Measurements from ENCODE around the gene DMRTB1.

The DMRTB1 gene

DNA sequence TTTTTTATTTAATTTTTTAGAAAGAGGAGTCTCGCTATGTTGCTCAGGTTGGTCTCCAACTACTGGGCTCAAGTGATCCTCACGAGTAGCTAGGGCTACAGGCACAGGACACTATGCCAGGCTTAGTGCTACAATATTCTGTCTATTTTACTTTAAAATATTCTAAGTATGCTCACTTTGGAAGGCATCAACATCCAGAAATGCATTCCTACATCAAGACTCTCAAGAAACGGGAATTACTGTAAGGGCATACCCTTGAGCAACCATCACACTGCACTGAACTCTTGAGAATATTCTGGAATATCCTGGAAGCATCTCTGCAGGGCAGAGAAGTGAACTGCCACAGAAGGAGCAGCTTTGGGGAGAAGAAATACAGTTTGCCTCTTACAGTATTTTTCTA, 565 bp upstream of the DMRTB1 start:
- TF ChIP-seq, protein P1, sequence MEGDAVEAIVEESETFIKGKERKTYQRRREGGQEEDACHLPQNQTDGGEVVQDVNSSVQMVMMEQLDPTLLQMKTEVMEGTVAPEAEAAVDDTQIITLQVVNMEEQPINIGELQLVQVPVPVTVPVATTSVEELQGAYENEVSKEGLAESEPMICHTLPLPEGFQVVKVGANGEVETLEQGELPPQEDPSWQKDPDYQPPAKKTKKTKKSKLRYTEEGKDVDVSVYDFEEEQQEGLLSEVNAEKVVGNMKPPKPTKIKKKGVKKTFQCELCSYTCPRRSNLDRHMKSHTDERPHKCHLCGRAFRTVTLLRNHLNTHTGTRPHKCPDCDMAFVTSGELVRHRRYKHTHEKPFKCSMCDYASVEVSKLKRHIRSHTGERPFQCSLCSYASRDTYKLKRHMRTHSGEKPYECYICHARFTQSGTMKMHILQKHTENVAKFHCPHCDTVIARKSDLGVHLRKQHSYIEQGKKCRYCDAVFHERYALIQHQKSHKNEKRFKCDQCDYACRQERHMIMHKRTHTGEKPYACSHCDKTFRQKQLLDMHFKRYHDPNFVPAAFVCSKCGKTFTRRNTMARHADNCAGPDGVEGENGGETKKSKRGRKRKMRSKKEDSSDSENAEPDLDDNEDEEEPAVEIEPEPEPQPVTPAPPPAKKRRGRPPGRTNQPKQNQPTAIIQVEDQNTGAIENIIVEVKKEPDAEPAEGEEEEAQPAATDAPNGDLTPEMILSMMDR (IDR thresholded peaks at IDR 0.05; ENCODE audit: control insufficient read depth, extremely low read depth, insufficient read depth): no peak
- no peak overlapping the region for H3K4me3 ChIP-seq (ENCODE audit: low read depth, low read length)

DNA sequence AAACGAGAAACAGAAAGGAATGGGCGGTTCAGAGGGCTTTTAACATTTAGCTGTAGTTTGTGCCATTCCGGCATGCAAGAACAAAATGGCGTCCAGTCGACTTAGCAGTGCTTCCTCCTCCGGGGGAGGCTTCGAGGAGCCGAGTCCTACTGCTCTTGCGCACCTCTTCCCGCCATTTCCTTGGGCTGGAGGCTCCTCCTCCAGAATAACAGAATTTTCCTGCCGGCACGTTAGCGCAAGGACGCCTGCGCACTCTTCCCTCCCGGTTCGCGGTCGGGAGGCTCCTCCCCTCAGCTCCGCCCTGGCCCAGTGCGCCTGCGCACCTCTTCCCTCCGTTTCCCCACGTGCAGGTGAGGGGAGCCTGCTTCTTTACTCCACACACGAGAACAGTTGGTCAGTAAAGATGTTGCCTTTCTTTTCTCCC, 1.0 kb downstream of the DMRTB1 start:
- TF ChIP-seq, protein P1 (IDR thresholded peaks at IDR 0.05; ENCODE audit: control insufficient read depth, extremely low read depth, insufficient read depth): no peak
- no peak overlapping the region for H3K4me3 ChIP-seq (ENCODE audit: low read depth, low read length)
- DNase-seq (ENCODE audit: low read depth): no peak

More for the DNA sequence above, 565 bp upstream of the DMRTB1 start:
- DNase-seq (ENCODE audit: low read depth): no peak

DNA sequence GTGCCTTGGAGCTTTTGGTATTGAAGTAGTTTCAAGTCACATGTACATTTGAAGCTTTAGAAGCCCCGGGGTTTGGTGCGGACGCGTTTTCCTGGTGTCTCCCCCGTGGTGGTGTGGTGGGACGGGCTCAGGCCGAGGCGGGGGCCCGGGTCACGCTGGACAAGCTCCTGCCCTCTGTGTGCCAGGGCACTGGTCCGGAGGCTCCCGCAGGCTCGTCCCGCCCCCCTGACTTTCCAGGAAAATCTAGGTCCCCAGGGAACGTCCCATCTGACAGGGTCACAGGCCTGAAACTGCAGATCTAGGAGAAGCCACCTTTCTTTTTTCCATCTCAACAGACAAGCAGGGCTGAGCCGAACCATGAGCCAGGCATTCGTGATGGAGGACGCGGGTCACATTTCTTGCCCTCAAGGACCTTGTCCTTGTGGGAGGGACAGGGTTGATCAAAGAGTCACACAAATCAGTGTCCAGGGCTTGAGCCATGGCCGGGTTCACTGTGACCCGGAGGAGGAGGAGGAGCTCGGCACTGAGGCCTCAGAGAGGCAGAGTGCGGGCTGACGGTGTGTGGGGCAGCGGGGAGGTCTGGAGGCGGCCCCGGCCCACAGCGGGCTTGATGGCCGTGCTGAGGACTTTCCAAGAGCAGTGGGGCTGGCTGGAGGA, 1.6 kb downstream of the DMRTB1 start:
- H3K4me3 ChIP-seq (ENCODE audit: low read depth, low read length): no peak overlapping the region
- no peak for DNase-seq (ENCODE audit: low read depth)
- TF ChIP-seq, protein P1 (IDR thresholded peaks at IDR 0.05; ENCODE audit: control insufficient read depth, extremely low read depth, insufficient read depth): no peak

DNA sequence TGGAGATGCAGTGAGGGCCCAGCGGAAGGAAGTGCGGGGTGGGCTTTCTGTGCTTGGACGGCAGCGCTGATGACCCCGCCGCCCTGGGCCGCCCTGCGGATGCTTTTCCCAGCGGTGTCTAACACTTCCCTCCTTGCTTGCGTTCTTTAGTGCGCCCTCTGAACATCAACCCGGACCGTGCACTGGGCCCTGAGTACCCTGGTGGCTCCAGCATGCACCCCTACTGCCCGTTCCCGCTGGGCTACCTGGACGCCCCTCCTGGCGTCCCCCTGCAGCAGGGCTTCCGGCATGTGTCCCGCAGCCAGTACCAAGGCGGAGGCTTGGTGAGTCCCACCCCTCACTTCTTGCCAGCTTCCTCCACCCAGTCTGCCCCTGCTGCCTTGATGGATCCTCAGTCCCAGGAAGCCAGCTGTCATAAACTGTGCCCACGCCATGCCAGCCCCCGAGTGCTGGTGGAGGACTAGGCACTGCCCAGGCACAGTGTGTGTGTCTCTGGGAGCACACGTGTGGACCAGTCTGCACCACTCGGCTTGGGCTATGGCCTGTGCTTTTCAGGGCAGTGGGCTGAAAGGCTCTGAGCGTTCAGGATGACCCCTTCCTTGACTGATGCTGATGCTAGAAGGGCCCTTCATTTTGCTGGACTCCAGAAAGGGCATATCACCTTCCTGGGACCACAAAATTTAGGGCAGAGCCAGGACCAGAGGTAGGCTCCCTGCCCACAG, 2.3 kb downstream of the DMRTB1 start:
- TF ChIP-seq, protein P1 (IDR thresholded peaks at IDR 0.05; ENCODE audit: control insufficient read depth, extremely low read depth, insufficient read depth): no peak
- DNase-seq (ENCODE audit: low read depth): no peak
- no peak overlapping the region for H3K4me3 ChIP-seq (ENCODE audit: low read depth, low read length)

DNA sequence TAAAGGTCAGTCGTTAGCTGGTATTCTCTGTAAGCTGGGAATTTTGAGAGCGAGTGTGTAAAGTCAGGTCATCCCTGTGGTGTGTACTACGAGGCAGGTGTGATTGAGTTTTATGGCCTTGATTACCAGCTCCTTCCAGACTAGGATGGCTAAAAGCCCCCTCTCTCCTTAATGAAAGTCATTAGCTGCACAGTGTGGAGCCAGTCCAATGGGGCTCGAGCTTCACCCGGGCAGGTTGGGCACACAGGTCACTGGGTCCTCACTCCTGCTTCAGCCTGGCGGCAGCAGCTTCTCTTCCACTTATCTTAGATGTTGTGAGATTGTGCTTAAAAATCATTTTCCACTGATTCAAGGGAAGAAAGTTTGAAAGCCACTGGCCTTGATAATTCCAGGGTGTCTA, 3.0 kb downstream of the DMRTB1 start:
- no peak overlapping the region for H3K4me3 ChIP-seq (ENCODE audit: low read depth, low read length)
- no peak for DNase-seq (ENCODE audit: low read depth)
- TF ChIP-seq, protein P1 (IDR thresholded peaks at IDR 0.05; ENCODE audit: control insufficient read depth, extremely low read depth, insufficient read depth): no peak

DNA sequence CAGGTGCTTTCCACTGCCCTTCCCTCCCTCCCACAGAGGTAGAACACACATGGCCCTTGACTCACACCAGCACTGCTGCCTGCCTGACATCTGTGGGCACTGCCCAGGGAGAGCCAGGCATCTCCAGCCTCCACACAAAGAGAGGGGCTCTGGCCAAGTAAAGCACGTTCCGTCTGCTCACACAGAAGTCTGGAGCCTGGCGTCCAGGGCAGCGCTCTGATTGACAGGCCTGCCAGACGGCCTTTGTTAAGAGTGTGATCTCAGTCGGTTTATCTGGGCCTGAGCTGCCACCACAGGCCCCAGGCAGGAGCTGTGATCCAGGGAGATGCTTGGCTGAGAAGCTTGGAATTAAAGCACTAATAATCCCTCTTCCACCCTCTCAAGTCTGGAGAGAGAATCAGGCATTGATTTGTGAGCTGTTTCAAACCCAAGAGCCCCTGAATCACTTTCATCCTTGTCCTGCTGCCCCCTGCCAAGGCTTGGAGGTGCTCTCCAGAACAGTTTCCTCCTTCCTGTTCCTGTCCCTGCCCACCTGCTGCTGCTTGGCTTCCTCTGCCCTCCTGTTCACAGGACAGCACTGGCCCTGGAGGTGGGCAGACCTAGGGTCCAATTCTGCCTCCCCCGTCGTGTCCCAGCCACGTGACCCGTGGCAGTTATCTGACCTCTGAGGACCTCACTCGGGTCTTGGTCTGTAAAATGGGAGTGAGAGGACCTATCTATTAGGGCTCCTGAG, 3.7 kb downstream of the DMRTB1 start:
- no peak overlapping the region for H3K4me3 ChIP-seq (ENCODE audit: low read depth, low read length)
- TF ChIP-seq, protein P1 (IDR thresholded peaks at IDR 0.05; ENCODE audit: control insufficient read depth, extremely low read depth, insufficient read depth): no peak
- no peak for DNase-seq (ENCODE audit: low read depth)
